ENCODE measurements around the gene MYH6. TPM values are rescaled to one million over a fixed set of nuclear protein-coding genes. Genes with fewer than 3 reads are reported as not detected.

MYH6 gene
- total and polyA plus RNA-seq, 2 donors (not counting 1 experiment from before 2014, with no cell fraction given), result not detected

GRCh38 chr14:23354990-23355389 is 53.1 kb downstream of the MYH6 start:
- DNase-seq (ENCODE audit: low read depth in 2 of 2), result no peak
- Histone ChIP-seq H2AFZ (ENCODE audit: low read length) (no peak overlapping the region), H3K27ac (ENCODE audit: insufficient read depth, low read length) (no peak overlapping the region), H3K79me2 (ENCODE audit: control insufficient read depth, insufficient read depth, low read length) (no peaks in the 10 kb centered on the region), H3K4me1 (ENCODE audit: control insufficient read depth, extremely low read depth, insufficient read depth, low read length) (no peaks in the 10 kb centered on the region), H3K4me3 (replicated peaks in 1 of 4; ENCODE audit: control extremely low read depth in 1 of 4, insufficient read depth in 1 of 4, low read depth in 3 of 4, low read length in 4 of 4) (no peak overlapping the region), H4K20me1 (ENCODE audit: control insufficient read depth, extremely low read depth, insufficient read depth, low read length) (no peaks in the 10 kb centered on the region), H3K27me3 (ENCODE audit: control insufficient read depth, insufficient read depth, low read length) (peaks cover 2% of the 10 kb centered on the region), H3K9me3 (ENCODE audit: control insufficient read depth, insufficient read depth, low read depth, low read length) (no peaks in the 10 kb centered on the region), H3K9ac (ENCODE audit: insufficient read depth, low read length) (no peak overlapping the region), H3K4me2 (ENCODE audit: extremely low read depth, insufficient read depth, low read length) (no peak overlapping the region), H3K36me3 (ENCODE audit: control insufficient read depth, insufficient read depth, low read length) (no peaks in the 10 kb centered on the region)
- no peak for TF ChIP-seq CTCF (conservative IDR thresholded peaks at IDR 0.05 in 1 of 2, IDR thresholded peaks at IDR 0.05 in 1 of 2; ENCODE audit: low read depth in 1 of 2, low read length in 2 of 2)
- TF ChIP-seq EZH2 (IDR thresholded peaks at IDR 0.05; ENCODE audit: low read length, missing control alignments), result no peak

GRCh38 chr14:23353433-23353780 is 54.7 kb downstream of the MYH6 start:
- no peak overlapping the region for H3K27ac ChIP-seq (ENCODE audit: insufficient read depth, low read length)
- H2AFZ ChIP-seq (ENCODE audit: low read length), result no peak overlapping the region
- H3K36me3 ChIP-seq (ENCODE audit: control insufficient read depth, insufficient read depth, low read length), result no peaks in the 10 kb centered on the region
- H3K4me1 ChIP-seq (ENCODE audit: control insufficient read depth, extremely low read depth, insufficient read depth, low read length), result no peaks in the 10 kb centered on the region
- no peak overlapping the region for H3K4me2 ChIP-seq (ENCODE audit: extremely low read depth, insufficient read depth, low read length)
- H3K9me3 ChIP-seq (ENCODE audit: control insufficient read depth, insufficient read depth, low read depth, low read length), result no peaks in the 10 kb centered on the region
- TF ChIP-seq EZH2 (IDR thresholded peaks at IDR 0.05; ENCODE audit: low read length, missing control alignments) (no peak), CTCF (conservative IDR thresholded peaks at IDR 0.05 in 1 of 2, IDR thresholded peaks at IDR 0.05 in 1 of 2; ENCODE audit: low read depth in 1 of 2, low read length in 2 of 2) (no peak)
- no peaks in the 10 kb centered on the region for H4K20me1 ChIP-seq (ENCODE audit: control insufficient read depth, extremely low read depth, insufficient read depth, low read length)
- no peaks in the 10 kb centered on the region for H3K79me2 ChIP-seq (ENCODE audit: control insufficient read depth, insufficient read depth, low read length)
- peaks cover 2% of the 10 kb centered on the region for H3K27me3 ChIP-seq (ENCODE audit: control insufficient read depth, insufficient read depth, low read length)
- no peak overlapping the region for H3K9ac ChIP-seq (ENCODE audit: insufficient read depth, low read length)
- no peak for DNase-seq (ENCODE audit: low read depth in 2 of 2)
- no peak overlapping the region for H3K4me3 ChIP-seq (replicated peaks in 1 of 4; ENCODE audit: control extremely low read depth in 1 of 4, insufficient read depth in 1 of 4, low read depth in 3 of 4, low read length in 4 of 4)

GRCh38 chr14:23352506-23353432 is 55.3 kb downstream of the MYH6 start, which contains the start of gene SLC22A17:
Gene SLC22A17, minus strand, starts transcription at chr14:23352887.
- Histone ChIP-seq H3K9me3 (ENCODE audit: control insufficient read depth, insufficient read depth, low read depth, low read length) (no peaks in the 10 kb centered on the region), H3K9ac (ENCODE audit: insufficient read depth, low read length) (peak within 1 kb of the TSS; percentile 41), H3K27ac (ENCODE audit: insufficient read depth, low read length) (no peak within 1 kb of the TSS), H3K27me3 (ENCODE audit: control insufficient read depth, insufficient read depth, low read length) (peaks cover 2% of the 10 kb centered on the region), H3K4me2 (ENCODE audit: extremely low read depth, insufficient read depth, low read length) (peak within 1 kb of the TSS; percentile 75), H4K20me1 (ENCODE audit: control insufficient read depth, extremely low read depth, insufficient read depth, low read length) (no peaks in the 10 kb centered on the region), H3K4me3 (replicated peaks in 1 of 4; ENCODE audit: control extremely low read depth in 1 of 4, insufficient read depth in 1 of 4, low read depth in 3 of 4, low read length in 4 of 4) (peak within 1 kb of the TSS; percentile 48 to 74 (median 58)), H3K4me1 (ENCODE audit: control insufficient read depth, extremely low read depth, insufficient read depth, low read length) (no peaks in the 10 kb centered on the region), H2AFZ (ENCODE audit: low read length) (peak within 1 kb of the TSS; percentile 60), H3K79me2 (ENCODE audit: control insufficient read depth, insufficient read depth, low read length) (no peaks in the 10 kb centered on the region), H3K36me3 (ENCODE audit: control insufficient read depth, insufficient read depth, low read length) (no peaks in the 10 kb centered on the region)
- TF ChIP-seq EZH2 (IDR thresholded peaks at IDR 0.05; ENCODE audit: low read length, missing control alignments), result no peak
- peak; percentile 16 to 23 for TF ChIP-seq CTCF (conservative IDR thresholded peaks at IDR 0.05 in 1 of 2, IDR thresholded peaks at IDR 0.05 in 1 of 2; ENCODE audit: low read depth in 1 of 2, low read length in 2 of 2)
- DNase-seq (ENCODE audit: low read depth in 2 of 2), result peak; percentile 88 to 89
